MM.1S (cell line): Measurements from ENCODE around the gene RAB3D.
"Not testable (repeated sequence)": the region's sequence is repeated elsewhere in the genome, so short reads cannot be mapped to it uniquely, and the experiment has no call there.

Source experiments
- DNase-seq: peaks from one replicate; pipeline ENCODE4 v3.0.0-alpha.2; 2015
- H2AFZ ChIP-seq: fragments of 300-600 bp; sonication (generic); 2 replicates; pipeline ENCODE4 v1.6.0; 2016; ENCODE audit warnings: antibody characterized with exemption, low read length
- H3F3A ChIP-seq: fragments of 300-600 bp; sonication (generic); 2 replicates; pipeline ENCODE4 v1.6.1; 2016; ENCODE audit warnings: mild to moderate bottlenecking, antibody characterized with exemption, low read length, moderate library complexity, mixed read lengths; ENCODE audit not compliant: insufficient read depth
- H3K27ac ChIP-seq: fragments of 300-600 bp; sonication (generic); 2 replicates; pipeline ENCODE4 v1.5.1; 2016; ENCODE audit warnings: mild to moderate bottlenecking, low read length
- H3K27me3 ChIP-seq: fragments of 300-600 bp; sonication (generic); replicated peaks from 2 replicates; pipeline ENCODE4 v1.6.0; 2016; ENCODE audit warnings: low read length; ENCODE audit not compliant: insufficient read depth
- H3K36me3 ChIP-seq: fragments of 300-600 bp; sonication (generic); replicated peaks from 2 replicates; pipeline ENCODE4 v1.6.1; 2016; ENCODE audit warnings: mild to moderate bottlenecking, low read length, mixed read lengths; ENCODE audit not compliant: insufficient read depth
- H3K4me1 ChIP-seq: fragments of 300-600 bp; sonication (generic); 2 replicates; pipeline ENCODE4 v1.6.1; 2016; ENCODE audit warnings: low read length, mixed read lengths
- H3K4me2 ChIP-seq: fragments of 300-600 bp; sonication (generic); 2 replicates; pipeline ENCODE4 v1.6.0; 2016; ENCODE audit warnings: low read depth, low read length
- H3K4me3 ChIP-seq: fragments of 300-600 bp; sonication (generic); 2 replicates; pipeline ENCODE4 v1.5.1; 2016; ENCODE audit warnings: low read length, mixed read lengths
- H3K79me2 ChIP-seq: fragments of 300-600 bp; sonication (generic); 2 replicates; pipeline ENCODE4 v1.6.1; 2016; ENCODE audit warnings: mixed run types, low read length, mixed read lengths
- H3K9ac ChIP-seq: fragments of 300-600 bp; sonication (generic); 2 replicates; pipeline ENCODE4 v1.6.1; 2016; ENCODE audit warnings: low read length, mixed read lengths
- H3K9me2 ChIP-seq: fragments of 300-600 bp; sonication (generic); replicated peaks from 2 replicates; pipeline ENCODE4 v1.6.1; 2016; ENCODE audit warnings: mild to moderate bottlenecking, low read length, mixed read lengths; ENCODE audit not compliant: insufficient read depth
- H3K9me3 ChIP-seq: fragments of 300-600 bp; sonication (generic); replicated peaks from 2 replicates; pipeline ENCODE4 v1.6.1; 2016; ENCODE audit warnings: mild to moderate bottlenecking, low read length, mixed read lengths; ENCODE audit not compliant: insufficient read depth
- H4K20me1 ChIP-seq: fragments of 300-600 bp; sonication (generic); 2 replicates; pipeline ENCODE4 v1.6.1; 2016; ENCODE audit warnings: mild to moderate bottlenecking, low read length, moderate library complexity, mixed read lengths; ENCODE audit not compliant: insufficient read depth
- CTCF ChIP-seq: fragments of 300-600 bp; sonication (generic); IDR thresholded peaks from 2 replicates; pipeline ENCODE4 v1.5.1; 2016; ENCODE audit warnings: antibody characterized with exemption, low read length, mixed read lengths
- EZH2 ChIP-seq: fragments of 300-600 bp; sonication (generic); optimal IDR thresholded peaks from 2 replicates; pipeline ENCODE3; 2017; ENCODE audit warnings: low read depth, mild to moderate bottlenecking, antibody characterized with exemption, low read length, mixed read lengths
- EZH2phosphoT487 ChIP-seq: fragments of 300-600 bp; sonication (generic); IDR thresholded peaks from 2 replicates; pipeline ENCODE4 v1.6.1; 2018; ENCODE audit warnings: antibody characterized with exemption, low read length

RAB3D gene

DNA sequence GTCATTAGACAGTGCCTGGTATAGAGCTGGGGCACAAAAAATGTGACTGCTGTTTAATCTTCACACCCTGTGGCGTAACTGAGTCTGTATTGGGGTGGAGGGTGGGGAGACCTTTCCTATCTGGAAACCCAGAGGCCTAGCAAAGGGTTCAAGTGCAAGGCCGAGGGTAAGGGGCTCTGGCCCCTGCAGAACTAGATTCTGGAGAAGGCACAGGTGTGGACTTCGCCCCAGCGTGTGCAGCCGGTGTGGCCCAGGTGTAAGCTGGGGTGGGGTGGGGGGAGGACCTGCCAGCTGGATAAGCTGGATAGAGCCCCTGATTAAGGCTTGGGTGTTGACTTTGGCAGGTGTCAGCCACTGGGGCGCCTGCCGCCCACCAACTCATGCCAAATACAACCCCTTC is 1.3 kb downstream of the RAB3D start:
- Histone ChIP-seq H4K20me1 (no peaks in the 10 kb centered on the region), H3F3A (no peaks in the 10 kb centered on the region), H3K4me3 (no peak overlapping the region), H3K4me1 (peaks cover 5% of the 10 kb centered on the region; the same call in 1 of the 2 replicates), H3K27me3 (no peaks in the 10 kb centered on the region), H3K79me2 (no peaks in the 10 kb centered on the region), H2AFZ (no peak overlapping the region), H3K9me3 (no peaks in the 10 kb centered on the region), H3K36me3 (no peaks in the 10 kb centered on the region), H3K9ac (no peak overlapping the region), H3K9me2 (no peaks in the 10 kb centered on the region), H3K4me2 (no peak overlapping the region), H3K27ac (no peak overlapping the region)
- TF ChIP-seq EZH2phosphoT487 (no peak), CTCF (no peak), EZH2 (no peak)
- no peak for DNase-seq

- no peak overlapping the region for H2AFZ ChIP-seq
- no peak overlapping the region for H3K27ac ChIP-seq
- DNase-seq = no peak
- no peaks in the 10 kb centered on the region for H3K27me3 ChIP-seq
- no peak overlapping the region for H3K9ac ChIP-seq
- H3K4me3 ChIP-seq = no peak overlapping the region
- H3K9me3 ChIP-seq = no peaks in the 10 kb centered on the region
- no peaks in the 10 kb centered on the region for H4K20me1 ChIP-seq
- H3F3A ChIP-seq = no peaks in the 10 kb centered on the region
- H3K9me2 ChIP-seq = no peaks in the 10 kb centered on the region
- H3K4me2 ChIP-seq = no peak overlapping the region
- no peaks in the 10 kb centered on the region for H3K36me3 ChIP-seq
- H3K79me2 ChIP-seq = no peaks in the 10 kb centered on the region
- TF ChIP-seq CTCF = no peak
- peaks cover 5% of the 10 kb centered on the region; the same call in 1 of the 2 replicates for H3K4me1 ChIP-seq
Observed at GRCh38 chr19:11337080-11337479, 2.4 kb downstream of the RAB3D start.

DNA sequence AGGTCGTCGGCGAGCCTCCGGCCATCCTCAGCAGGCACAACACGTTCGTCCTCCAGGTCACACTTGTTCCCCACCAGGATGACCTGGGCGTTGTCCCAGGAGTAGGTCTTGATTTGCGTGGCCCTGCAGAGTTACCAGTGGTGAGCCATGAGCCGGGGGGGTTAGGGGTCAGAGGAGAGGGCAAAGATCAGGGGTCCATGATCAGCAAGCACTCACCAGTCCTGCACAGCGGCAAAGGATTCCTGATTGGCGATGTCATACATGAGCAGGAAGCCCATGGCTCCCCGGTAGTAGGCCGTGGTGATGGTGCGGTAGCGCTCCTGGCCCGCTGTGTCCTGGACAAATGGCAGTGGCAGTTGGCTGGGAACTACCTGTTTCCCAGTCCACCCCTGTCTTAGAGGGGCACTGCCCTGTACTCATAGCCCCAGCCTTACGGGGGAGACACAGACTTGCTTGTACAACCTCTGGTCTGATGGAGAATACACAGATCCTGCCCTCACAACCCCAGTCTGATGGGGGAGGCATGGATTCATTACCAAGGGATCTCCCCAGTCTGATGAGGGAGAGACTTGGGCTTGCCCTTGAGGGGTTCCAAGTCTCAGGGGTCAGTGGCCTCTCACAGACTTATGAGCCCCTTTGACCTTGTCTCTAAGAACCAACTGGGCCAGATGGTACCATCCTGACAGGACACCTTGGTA is 3.9 kb downstream of the RAB3D start:
- Histone ChIP-seq H3K36me3 (no peaks in the 10 kb centered on the region), H3K4me1 (peaks cover 5% of the 10 kb centered on the region; the same call in 1 of the 2 replicates), H4K20me1 (no peaks in the 10 kb centered on the region), H3K4me2 (no peak overlapping the region), H3K4me3 (no peak overlapping the region), H2AFZ (no peak overlapping the region), H3K79me2 (no peaks in the 10 kb centered on the region), H3K9ac (no peak overlapping the region), H3F3A (no peaks in the 10 kb centered on the region), H3K9me2 (no peaks in the 10 kb centered on the region), H3K27me3 (no peaks in the 10 kb centered on the region), H3K9me3 (no peaks in the 10 kb centered on the region), H3K27ac (no peak overlapping the region)
- DNase-seq = no peak
- TF ChIP-seq EZH2phosphoT487 (no peak), EZH2 (no peak), CTCF (no peak)

GRCh38 chr19:11333838-11334237 is 5.6 kb downstream of the RAB3D start:
- H3K9me3 ChIP-seq, H3K4me2 ChIP-seq, H3K27ac ChIP-seq: not testable (repeated sequence)

More at GRCh38 chr19:11333838-11334237, 5.6 kb downstream of the RAB3D start:
- not testable (repeated sequence) for DNase-seq, H3K79me2 ChIP-seq, H3K9me2 ChIP-seq, H3K27me3 ChIP-seq, H3K36me3 ChIP-seq, H3K4me1 ChIP-seq, H3K9ac ChIP-seq, H3F3A ChIP-seq, H4K20me1 ChIP-seq, H2AFZ ChIP-seq, H3K4me3 ChIP-seq
